Effector CD4-positive, alpha-beta T cell (primary cell): Measurements from ENCODE around the gene DUSP9.

Experiments
- DNase-seq: peaks from one replicate; pipeline ENCODE4 v3.0.0-alpha.2; 2020

The DUSP9 gene

DNA sequence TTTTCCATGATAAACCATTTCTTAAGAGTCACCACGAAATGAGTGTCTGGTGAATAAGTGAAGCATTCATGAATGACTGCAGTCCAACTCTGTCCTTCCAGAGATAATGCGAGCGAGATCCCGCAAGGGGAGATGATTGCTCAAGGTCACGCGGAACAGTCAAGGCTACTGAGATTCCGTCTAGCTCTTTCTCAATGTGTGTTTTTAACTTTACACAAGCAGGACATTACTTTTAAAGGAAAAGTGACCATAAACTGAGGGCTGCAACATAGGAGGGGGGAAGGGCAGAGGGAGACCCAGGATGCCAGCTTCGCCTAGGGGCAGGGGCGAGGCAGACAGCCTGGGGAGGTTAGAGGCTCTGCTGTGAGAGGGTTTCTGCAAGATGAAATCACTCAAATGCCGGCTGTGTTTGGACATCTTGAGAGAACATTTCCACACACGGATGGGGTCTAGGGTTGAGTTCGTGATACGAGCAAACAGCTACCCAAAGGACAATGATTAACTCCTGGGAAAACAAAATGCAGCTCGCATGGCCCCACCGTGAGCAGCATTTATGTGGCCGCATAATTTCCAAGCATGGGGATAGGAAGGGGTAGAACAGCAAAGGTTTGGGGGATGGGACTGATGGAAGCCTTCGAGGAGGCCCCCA lies 24.2 kb upstream of the DUSP9 start:
- no peak for DNase-seq

DNA sequence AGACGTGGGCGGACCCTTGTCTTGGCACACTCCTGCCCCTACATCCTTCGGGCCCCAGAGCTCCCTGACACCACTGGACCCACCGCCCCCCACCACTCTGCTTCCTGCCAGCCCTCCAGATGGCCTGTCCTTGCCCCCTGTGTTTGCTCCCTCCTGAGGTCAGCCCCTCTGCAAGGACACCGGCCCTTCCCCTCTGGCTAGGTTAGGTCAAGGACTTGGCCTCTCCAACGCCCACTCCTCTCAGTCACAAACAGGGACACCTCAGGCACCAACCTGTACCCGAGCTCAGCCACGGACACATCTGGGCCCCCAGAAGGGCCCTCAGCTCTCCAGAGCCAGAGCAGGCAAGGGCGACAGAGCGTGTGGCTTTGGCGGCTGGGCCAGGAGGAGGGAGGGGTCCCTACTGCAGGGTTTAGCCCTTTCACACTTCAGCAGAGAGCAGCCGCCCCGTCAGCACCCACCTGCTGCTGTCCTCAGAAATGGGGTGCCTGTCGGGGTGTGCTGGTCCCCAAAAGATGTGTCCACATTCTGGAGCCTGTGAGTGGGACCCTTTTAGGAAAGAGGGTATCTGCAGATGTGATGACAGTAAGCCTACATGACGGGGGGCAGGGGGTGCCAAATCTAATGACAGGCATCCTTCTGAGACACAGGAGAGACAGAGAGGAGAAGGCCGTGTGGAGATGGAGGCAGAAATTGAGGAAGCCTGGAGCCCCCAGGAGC lies 23.5 kb upstream of the DUSP9 start:
- no peak for DNase-seq

GRCh38 chrX:153624196-153625091 lies 22.6 kb upstream of the DUSP9 start:
- no peak for DNase-seq

DNA sequence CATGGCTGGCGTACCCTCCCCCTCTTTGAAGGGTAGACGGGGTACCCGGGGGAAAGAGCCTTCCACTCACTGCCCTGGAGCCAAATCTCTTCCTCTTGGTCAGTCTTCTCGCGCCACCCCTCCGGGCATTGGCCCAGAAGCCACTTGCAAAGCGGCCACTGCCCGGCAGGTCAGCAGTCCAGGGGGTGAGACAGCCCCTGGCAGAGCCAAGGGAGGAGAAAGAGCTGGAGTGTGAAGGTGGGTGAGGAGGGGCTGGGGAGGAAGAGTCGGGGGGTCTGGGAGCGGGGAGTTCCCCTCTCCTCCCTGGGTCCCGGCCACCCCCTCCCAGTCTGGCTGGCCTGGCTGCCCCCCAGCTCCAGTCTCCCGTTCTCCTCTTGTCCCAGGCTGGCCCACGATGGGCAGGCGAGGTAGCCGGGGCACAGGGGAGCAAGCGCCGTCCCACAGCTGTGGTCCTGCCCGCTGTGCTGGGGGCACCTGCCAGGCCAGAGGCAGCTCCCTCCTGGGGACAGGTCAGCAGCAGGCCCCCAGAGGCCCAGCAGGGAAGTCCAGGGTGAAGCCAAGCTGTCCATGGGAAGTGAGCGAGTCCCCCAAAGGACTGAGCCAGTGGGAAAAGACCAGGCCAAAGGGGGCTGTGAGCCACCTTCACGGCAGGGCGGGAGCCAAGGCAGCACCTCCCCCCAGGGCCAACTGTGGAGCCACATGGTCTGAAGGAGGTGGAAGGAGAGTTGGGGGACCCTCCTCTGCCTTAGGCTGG lies 21.6 kb upstream of the DUSP9 start:
- no peak for DNase-seq

DNA sequence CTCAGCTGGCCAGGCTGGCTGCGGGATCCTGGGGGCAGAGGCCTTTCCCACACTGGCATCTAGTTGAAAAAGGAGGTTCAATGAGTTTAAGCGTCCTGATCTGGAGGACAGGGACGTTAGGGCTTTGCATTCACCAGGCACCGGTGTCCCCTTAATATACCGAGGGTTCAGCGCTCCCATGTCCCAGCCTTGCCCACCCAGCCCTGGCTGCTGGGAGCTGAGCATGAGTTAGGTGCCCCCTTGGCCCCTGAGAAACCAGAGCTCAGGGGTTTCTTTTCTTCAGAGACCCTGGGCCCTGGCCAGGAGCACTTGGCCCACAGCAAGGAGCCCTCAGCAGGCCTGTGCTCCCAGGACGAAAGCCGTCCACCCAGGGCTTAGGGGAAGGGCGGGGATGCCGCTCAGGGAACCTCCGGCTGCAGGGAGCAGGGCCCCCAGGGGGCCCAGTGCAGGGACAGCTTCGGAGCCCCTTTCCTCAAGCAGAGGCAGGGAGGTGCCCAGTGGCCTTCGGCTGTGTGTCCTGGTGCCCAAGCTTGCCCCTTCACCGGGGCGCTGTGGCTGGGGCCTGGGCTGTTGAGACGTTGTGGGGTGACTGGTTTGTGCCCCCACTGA lies 20.9 kb upstream of the DUSP9 start:
- DNase-seq = no peak

GRCh38 chrX:153626863-153627674 lies 19.9 kb upstream of the DUSP9 start:
- no peak for DNase-seq

DNA sequence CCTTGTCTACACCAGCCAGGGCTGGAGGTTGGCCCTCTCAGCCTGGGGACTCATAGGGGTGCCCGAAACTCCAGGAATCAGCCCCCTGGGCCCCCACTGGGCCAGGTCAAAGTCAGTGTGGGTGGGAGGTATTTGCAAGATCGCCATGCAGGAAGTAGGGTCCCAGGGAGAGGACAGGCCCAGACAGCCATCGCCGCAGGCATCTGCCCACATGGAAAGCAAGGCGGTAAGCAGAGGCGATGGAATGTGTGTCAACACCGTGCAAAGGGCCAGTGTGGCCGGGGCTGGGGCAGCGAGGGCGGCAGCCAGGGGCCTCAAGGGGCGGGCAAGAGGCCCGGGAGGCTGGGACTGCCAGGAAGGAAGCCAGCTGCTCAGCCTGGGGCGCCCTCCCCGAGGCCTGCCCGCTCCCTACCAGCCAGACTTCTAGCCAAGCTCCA lies 19.3 kb upstream of the DUSP9 start:
- no peak for DNase-seq

GRCh38 chrX:153628129-153628528 lies 18.9 kb upstream of the DUSP9 start:
- DNase-seq = no peak

- DNase-seq = no peak
These were observed 18.3 kb upstream of the DUSP9 start for GRCh38 chrX:153628665-153629064.

- DNase-seq = no peak
These were observed 15.7 kb upstream of the DUSP9 start for GRCh38 chrX:153631346-153631745.

- DNase-seq = no peak
These were observed 15.0 kb upstream of the DUSP9 start for GRCh38 chrX:153631907-153632594.

DNA sequence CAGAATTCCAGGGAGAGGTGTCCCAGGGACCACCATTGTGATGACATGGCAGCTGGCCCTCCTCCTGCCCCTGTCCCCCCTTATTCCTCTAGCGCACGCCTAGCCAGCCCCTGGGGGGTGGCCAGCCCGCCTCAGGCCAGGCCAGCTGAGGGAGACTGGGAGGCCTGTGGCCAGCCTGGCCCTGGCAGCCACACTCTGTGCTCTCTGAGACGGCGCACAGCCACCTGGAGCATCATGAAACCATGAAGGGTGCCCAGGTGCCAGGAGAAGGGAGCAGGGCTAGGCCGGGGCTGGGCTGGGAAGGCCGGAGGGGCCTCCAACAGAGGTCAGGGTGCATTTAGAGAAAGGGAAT lies 14.4 kb upstream of the DUSP9 start:
- DNase-seq = no peak

DNA sequence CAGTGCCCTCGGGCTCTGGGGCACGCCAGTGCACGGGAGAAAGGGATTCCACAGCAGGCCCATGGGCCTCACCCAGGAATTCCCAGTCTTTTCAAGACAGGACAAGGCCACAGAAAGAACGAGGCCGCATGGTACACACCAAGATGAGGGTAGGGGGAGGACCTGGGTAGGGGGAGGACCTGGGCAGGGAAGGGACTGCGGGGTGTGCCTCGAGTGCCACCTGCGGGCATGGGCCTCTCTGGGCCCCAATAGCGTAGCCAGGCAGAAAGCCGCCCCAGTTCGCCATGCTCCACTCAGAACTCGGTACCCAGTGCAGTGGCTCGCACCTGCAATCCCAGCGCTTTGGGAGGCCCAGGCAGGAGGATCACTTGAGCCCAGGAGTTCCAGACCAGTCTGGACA lies 14.0 kb upstream of the DUSP9 start:
- no peak for DNase-seq

- DNase-seq = no peak
These were observed 13.3 kb upstream of the DUSP9 start for GRCh38 chrX:153633607-153634180.

DNA sequence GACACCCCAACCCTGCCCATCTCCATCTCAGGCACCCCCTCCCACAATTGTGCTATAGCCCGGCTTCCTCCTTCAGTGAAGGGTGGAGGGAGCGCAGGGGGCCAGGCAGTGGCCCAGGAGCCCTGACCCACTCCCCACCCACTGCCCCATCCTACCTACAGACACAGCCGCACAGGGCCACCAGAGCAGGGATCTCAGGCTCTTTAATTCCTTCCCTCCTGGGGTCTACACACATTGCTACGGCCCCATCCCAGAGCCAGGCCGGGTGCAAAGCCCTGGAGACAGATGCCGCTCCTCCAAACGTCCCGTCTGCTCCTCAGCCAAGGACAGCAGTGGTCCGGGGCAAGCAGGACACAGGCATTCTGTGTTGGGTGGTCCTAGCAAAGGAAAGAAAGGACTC lies 12.8 kb upstream of the DUSP9 start:
- DNase-seq = no peak

DNA sequence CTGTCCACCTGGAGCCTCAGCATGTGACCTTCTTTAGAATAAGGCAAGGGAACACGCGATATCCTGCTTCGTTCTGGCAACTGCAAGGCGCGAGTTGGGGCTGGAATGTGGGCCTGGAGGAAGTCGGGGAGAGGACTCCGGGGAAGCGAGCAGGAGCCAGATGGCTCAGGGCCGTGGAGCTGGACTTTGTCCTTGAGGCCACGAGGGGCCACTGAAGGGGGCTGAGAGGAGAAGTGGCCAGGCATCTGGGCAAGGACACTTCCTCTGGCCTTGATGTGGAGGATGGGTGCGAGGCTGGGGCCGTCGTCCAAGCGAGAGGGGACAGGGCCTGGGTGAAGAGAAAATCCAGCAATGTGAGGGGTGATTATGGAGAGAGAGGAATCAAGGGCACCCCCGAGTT lies 12.2 kb upstream of the DUSP9 start:
- no peak for DNase-seq

- DNase-seq = no peak
These were observed 11.6 kb upstream of the DUSP9 start for GRCh38 chrX:153635388-153635787.

GRCh38 chrX:153635788-153636668 lies 11.0 kb upstream of the DUSP9 start:
- no peak for DNase-seq

DNA sequence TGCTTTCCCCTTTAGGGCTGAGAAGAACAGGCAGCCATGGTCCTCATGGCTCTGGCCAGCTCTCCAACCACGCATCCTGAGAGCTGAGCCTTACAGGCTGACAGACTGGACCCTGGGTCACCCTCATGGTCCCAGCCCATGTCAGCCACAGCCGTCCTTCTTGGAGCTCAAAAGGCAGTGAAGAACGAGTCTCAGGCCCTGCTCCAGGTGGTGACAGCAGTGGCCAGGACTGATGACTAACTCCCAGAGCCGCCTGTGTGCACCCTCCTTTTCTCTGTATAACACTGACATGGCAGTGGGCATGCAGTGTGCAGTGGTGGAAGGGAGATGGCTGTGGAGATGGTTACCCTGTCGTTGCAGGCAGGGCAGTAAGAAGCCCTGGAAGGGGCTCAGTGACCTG lies 10.3 kb upstream of the DUSP9 start:
- DNase-seq = no peak
